Head of caudate nucleus (tissue), 42 donors: ENCODE results near the gene PGC.
"Not testable (repeated sequence)": the region's sequence is repeated elsewhere in the genome, so short reads cannot be mapped to it uniquely, and the experiment has no call there.

Source experiments
- DNase-seq, 42 donors: peaks; one replicate each; pipeline versions ENCODE4 v3.0.0 to v3.0.0-alpha.2; 2020 to 2021; ENCODE audit warnings: mixed read lengths in 7 of 42
- intact Hi-C: fragments of 100-400 bp; cut with DNase I; formaldehyde crosslinking; loops from one replicate; pipeline ENCODE4 v1.15.0; 2022

Gene PGC

GRCh38 chr6:41779336-41779735 lies 32.1 kb upstream of the PGC start:
- intact Hi-C loops: no loop called here
- DNase-seq: peak in 2 of 42 donors; percentile 5 to 47

GRCh38 chr6:41778895-41779294 lies 31.7 kb upstream of the PGC start:
- intact Hi-C loops: no loop called here
- DNase-seq: no peak

GRCh38 chr6:41777551-41778285 lies 30.5 kb upstream of the PGC start:
- no peak for DNase-seq
- intact Hi-C loops: no loop called here

- intact Hi-C loops: no loop called here
- no peak for DNase-seq
These were observed 28.2 kb upstream of the PGC start for GRCh38 chr6:41775293-41775882.

GRCh38 chr6:41774841-41775240 lies 27.6 kb upstream of the PGC start:
- intact Hi-C loops: no loop called here
- DNase-seq: no peak

- intact Hi-C loops: no loop called here
- no peak for DNase-seq
These were observed 24.1 kb upstream of the PGC start for GRCh38 chr6:41771058-41771983.

- intact Hi-C loops: no loop called here
- DNase-seq: no peak
These were observed 23.3 kb upstream of the PGC start for GRCh38 chr6:41770381-41771057.

- intact Hi-C loops: no loop called here
- no peak for DNase-seq
These were observed 22.2 kb upstream of the PGC start for GRCh38 chr6:41769376-41769775.

- DNase-seq: no peak
These were observed 21.5 kb upstream of the PGC start for GRCh38 chr6:41768545-41769308.

GRCh38 chr6:41767112-41767833 lies 20.1 kb upstream of the PGC start:
- intact Hi-C loops: no loop called here
- DNase-seq: peak in 1 of 42 donors; percentile 19

More at GRCh38 chr6:41768545-41769308, 21.5 kb upstream of the PGC start:
- intact Hi-C loops: no loop called here

- intact Hi-C loops, DNase-seq: not testable (repeated sequence)
These were observed 19.0 kb upstream of the PGC start for GRCh38 chr6:41766043-41766664.

- DNase-seq: no peak
- intact Hi-C loops: no loop called here
These were observed 16.3 kb upstream of the PGC start for GRCh38 chr6:41763470-41763869.

- no peak for DNase-seq
- intact Hi-C loops: no loop called here
These were observed 12.8 kb upstream of the PGC start for GRCh38 chr6:41759905-41760579.

- intact Hi-C loops: no loop called here
- DNase-seq: no peak
These were observed 12.1 kb upstream of the PGC start for GRCh38 chr6:41759106-41759904.

- DNase-seq: no peak
- intact Hi-C loops: no loop called here
These were observed 11.4 kb upstream of the PGC start for GRCh38 chr6:41758641-41759035.
